Thyroid gland (tissue), 4 donors: ENCODE data around the gene NECTIN1.

Experiments used
- POLR2A ChIP-seq, 2 donors: fragments of 450-650 bp; IDR thresholded peaks; one replicate each; pipeline ENCODE4 v1.6.1; 2017; ENCODE audit warnings: antibody characterized with exemption in 2 of 2, mild to moderate bottlenecking in 2 of 2, moderate library complexity in 1 of 2
- TF ChIP-seq, protein P1 (sequence below), 6 experiments: fragments of 200-600 bp in 3 of 6; fragments of 450-650 bp in 3 of 6; sonication (generic) in 3 of 6; IDR thresholded peaks; one replicate each; pipeline ENCODE4 v1.5.1; 2016 to 2019; ENCODE audit warnings: antibody characterized with exemption in 6 of 6, mild to moderate bottlenecking in 2 of 6, inconsistent platforms in 1 of 6, moderate library complexity in 1 of 6

DNA sequence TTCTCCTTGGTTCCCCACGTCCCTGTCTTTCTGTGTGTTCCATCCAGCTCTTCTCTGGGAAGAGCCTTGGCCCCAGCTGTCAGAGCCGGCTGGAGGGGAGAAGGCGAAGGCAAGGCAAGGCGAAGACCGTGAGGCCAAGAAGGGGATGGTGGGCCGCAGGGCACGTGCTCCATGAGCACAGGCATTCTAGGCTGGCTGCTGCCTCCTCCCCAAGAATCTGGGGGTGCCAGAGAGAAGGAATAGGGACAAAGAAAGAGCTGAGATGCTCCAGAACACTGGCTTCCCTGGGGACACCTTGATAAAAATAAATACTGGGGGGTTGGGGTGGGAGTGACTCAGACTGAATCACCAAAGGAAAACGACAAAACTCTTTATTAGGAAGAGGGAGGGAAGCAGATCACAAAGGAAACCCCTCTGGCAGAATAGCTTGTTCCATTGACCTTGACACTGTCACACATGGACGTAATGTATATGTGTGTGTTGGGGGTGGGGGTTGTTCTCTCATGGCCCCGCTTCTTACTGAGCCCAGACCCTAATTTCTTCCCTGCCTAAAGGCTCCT lies 52.5 kb downstream of the NECTIN1 start:
- TF ChIP-seq, protein P1, sequence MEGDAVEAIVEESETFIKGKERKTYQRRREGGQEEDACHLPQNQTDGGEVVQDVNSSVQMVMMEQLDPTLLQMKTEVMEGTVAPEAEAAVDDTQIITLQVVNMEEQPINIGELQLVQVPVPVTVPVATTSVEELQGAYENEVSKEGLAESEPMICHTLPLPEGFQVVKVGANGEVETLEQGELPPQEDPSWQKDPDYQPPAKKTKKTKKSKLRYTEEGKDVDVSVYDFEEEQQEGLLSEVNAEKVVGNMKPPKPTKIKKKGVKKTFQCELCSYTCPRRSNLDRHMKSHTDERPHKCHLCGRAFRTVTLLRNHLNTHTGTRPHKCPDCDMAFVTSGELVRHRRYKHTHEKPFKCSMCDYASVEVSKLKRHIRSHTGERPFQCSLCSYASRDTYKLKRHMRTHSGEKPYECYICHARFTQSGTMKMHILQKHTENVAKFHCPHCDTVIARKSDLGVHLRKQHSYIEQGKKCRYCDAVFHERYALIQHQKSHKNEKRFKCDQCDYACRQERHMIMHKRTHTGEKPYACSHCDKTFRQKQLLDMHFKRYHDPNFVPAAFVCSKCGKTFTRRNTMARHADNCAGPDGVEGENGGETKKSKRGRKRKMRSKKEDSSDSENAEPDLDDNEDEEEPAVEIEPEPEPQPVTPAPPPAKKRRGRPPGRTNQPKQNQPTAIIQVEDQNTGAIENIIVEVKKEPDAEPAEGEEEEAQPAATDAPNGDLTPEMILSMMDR (IDR thresholded peaks at IDR 0.05) = no peak
- no peak for TF ChIP-seq POLR2A (IDR thresholded peaks at IDR 0.05)
